ENCODE results near the gene TRIM29. TPM values are rescaled to one million over a fixed set of nuclear protein-coding genes. Genes with fewer than 3 reads are reported as not detected.

The TRIM29 gene
- total RNA-seq, 1 donor from 2014 or later: 729 TPM

DNA sequence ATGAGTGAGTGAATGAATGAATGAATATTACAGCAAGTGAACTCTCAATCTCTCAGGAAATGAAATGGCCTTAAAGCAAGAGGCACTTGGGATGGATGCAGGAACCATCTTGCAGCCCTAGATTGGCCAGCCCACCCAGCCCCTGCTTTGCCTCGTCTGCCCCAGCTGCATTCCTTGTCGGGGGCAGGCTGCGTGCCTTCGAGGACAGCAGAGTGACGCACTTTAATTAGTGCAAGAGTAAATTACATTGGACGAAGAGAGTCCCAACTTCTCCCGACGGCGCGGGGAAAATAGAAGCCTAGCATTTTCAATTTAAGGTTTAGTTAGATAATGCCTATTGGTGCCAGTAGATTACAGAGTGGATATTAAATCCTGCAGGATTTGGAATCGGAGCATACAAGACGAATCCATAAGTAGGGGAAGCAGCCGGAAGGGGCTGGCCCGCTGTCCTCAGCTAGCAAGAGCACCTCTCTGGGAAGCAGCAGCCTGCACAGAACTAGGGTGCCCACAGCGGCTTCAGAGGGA lies 33.8 kb downstream of the TRIM29 start:
- no peak for DNase-seq (ENCODE audit: extremely low spot score in 2 of 2)
- Histone ChIP-seq H3K4me3 (no peak overlapping the region), H3K27ac (no peak overlapping the region), H3K36me3 (no peaks in the 10 kb centered on the region), H3K27me3 (no peaks in the 10 kb centered on the region), H3K4me1 (no peaks in the 10 kb centered on the region), H3K9me3 (no peaks in the 10 kb centered on the region)
- TF ChIP-seq, protein P1, sequence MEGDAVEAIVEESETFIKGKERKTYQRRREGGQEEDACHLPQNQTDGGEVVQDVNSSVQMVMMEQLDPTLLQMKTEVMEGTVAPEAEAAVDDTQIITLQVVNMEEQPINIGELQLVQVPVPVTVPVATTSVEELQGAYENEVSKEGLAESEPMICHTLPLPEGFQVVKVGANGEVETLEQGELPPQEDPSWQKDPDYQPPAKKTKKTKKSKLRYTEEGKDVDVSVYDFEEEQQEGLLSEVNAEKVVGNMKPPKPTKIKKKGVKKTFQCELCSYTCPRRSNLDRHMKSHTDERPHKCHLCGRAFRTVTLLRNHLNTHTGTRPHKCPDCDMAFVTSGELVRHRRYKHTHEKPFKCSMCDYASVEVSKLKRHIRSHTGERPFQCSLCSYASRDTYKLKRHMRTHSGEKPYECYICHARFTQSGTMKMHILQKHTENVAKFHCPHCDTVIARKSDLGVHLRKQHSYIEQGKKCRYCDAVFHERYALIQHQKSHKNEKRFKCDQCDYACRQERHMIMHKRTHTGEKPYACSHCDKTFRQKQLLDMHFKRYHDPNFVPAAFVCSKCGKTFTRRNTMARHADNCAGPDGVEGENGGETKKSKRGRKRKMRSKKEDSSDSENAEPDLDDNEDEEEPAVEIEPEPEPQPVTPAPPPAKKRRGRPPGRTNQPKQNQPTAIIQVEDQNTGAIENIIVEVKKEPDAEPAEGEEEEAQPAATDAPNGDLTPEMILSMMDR (IDR thresholded peaks at IDR 0.05): no peak
- no peak for TF ChIP-seq POLR2A (IDR thresholded peaks at IDR 0.05)
- TF ChIP-seq POLR2AphosphoS5 (IDR thresholded peaks at IDR 0.05; ENCODE audit: insufficient read depth in 1 of 2, low read depth in 1 of 2): no peak
- intact Hi-C loops (cut with DNase I): no loop called here

DNA sequence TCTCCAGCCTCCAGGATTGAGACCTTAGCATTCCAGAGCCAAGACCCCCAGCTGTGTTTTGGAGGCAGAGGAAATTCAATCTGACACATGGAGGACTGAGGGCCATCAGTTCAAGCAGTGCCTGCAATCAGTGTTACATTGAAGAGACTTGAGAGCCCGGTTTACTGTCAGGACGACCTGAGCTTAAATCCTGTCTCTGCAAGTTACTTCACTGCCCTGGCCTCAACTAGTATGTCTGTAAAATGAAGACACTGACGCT lies 35.1 kb downstream of the TRIM29 start:
- Histone ChIP-seq H3K27ac (no peak overlapping the region), H3K9me3 (no peaks in the 10 kb centered on the region), H3K36me3 (no peaks in the 10 kb centered on the region), H3K4me3 (no peak overlapping the region), H3K4me1 (no peaks in the 10 kb centered on the region), H3K27me3 (no peaks in the 10 kb centered on the region)
- TF ChIP-seq POLR2A (IDR thresholded peaks at IDR 0.05) (no peak), POLR2AphosphoS5 (IDR thresholded peaks at IDR 0.05; ENCODE audit: insufficient read depth in 1 of 2, low read depth in 1 of 2) (no peak)
- TF ChIP-seq, protein P1 (IDR thresholded peaks at IDR 0.05): no peak
- no peak for DNase-seq (ENCODE audit: extremely low spot score in 2 of 2)
- intact Hi-C loops (cut with DNase I): no loop called here

- TF ChIP-seq, protein P1 (IDR thresholded peaks at IDR 0.05): no peak
- no peak for TF ChIP-seq POLR2AphosphoS5 (IDR thresholded peaks at IDR 0.05; ENCODE audit: insufficient read depth in 1 of 2, low read depth in 1 of 2)
- no peak for TF ChIP-seq POLR2A (IDR thresholded peaks at IDR 0.05)
- no peaks in the 10 kb centered on the region for H3K27me3 ChIP-seq
- no peak overlapping the region for H3K4me3 ChIP-seq
- intact Hi-C loops (cut with DNase I): no loop called here
- DNase-seq (ENCODE audit: extremely low spot score in 2 of 2): no peak
- H3K36me3 ChIP-seq: no peaks in the 10 kb centered on the region
- H3K4me1 ChIP-seq: no peaks in the 10 kb centered on the region
- H3K27ac ChIP-seq: no peak overlapping the region
- H3K9me3 ChIP-seq: no peaks in the 10 kb centered on the region
Observed at GRCh38 chr11:120102050-120102863, 35.7 kb downstream of the TRIM29 start.

DNA sequence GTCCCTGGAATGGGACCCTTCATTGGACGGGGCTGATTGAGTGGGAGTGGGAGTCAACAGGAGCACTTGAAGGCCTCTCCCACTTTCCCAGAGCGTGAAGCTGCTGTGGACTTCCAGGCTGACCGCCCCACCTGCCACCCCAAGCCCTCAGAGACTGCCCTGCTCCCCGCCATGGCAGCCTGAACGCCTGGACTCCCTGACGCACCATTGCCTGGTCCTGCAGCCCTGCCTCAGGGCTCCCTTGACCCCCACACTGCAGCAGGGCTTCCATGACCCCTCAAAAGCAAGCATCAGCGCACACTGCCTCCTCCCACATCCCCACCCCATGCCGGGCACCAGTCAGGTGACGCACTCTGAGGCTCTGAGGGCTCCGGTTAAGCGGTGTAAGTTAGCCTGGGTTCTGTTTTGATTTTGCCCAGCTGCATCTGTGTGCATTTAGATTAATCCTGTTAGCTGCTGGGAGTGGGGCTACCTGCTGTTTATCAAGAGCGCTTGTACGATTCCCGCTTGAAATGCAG lies 39.4 kb downstream of the TRIM29 start:
- Histone ChIP-seq H3K27me3 (no peaks in the 10 kb centered on the region), H3K27ac (no peak overlapping the region), H3K4me3 (no peak overlapping the region), H3K36me3 (no peaks in the 10 kb centered on the region), H3K4me1 (peaks cover 10% of the 10 kb centered on the region), H3K9me3 (no peaks in the 10 kb centered on the region)
- intact Hi-C loops (cut with DNase I): no loop called here
- no peak for DNase-seq (ENCODE audit: extremely low spot score in 2 of 2)
- TF ChIP-seq POLR2A (IDR thresholded peaks at IDR 0.05): no peak
- TF ChIP-seq, protein P1 (IDR thresholded peaks at IDR 0.05): no peak
- no peak for TF ChIP-seq POLR2AphosphoS5 (IDR thresholded peaks at IDR 0.05; ENCODE audit: insufficient read depth in 1 of 2, low read depth in 1 of 2)
